HEK293 (cell line): ENCODE results near the gene NSD1.

ENCODE experiments used
- CTCF ChIA-PET: fragments of 350-600 bp; formaldehyde crosslinking; extraction: SDS; loops from one replicate; lab custom pipeline; 2021; ENCODE audit warnings: antibody characterized with exemption; lab: Yijun Ruan, JAX
- POLR2A ChIA-PET: fragments of 300-600 bp; formaldehyde crosslinking; extraction: SDS; loops from one replicate; lab custom pipeline; 2020; ENCODE audit warnings: antibody characterized with exemption, inconsistent platforms; lab: Yijun Ruan, JAX
- H3K27ac ChIP-seq: fragments of 200-500 bp; sonication (Bioruptor generic); 2 replicates; pipeline ENCODE4 v1.5.1; 2014; ENCODE audit warnings: low read depth, low read length, control low read depth, inconsistent platforms; ENCODE audit errors: extremely low read depth
- H3K36me3 ChIP-seq, 2 experiments: fragments of 200-500 bp in 1 of 2; sonication (Bioruptor generic) in 1 of 2; 1 replicate in 1 of 2; 2 replicates in 1 of 2; pipeline ENCODE4 v1.5.1; 2014 to 2017; ENCODE audit warnings: inconsistent platforms in 2 of 2, low read length in 2 of 2; ENCODE audit not compliant: control insufficient read depth in 2 of 2, insufficient read depth in 1 of 2
- H3K4me1 ChIP-seq: fragments of 200-500 bp; sonication (Bioruptor generic); 2 replicates; pipeline ENCODE4 v1.5.1; 2014; ENCODE audit warnings: mild to moderate bottlenecking, low read length, inconsistent platforms; ENCODE audit not compliant: control insufficient read depth, insufficient read depth
- H3K4me3 ChIP-seq: 2 replicates; pipeline ENCODE4 v1.5.1; 2011; ENCODE audit warnings: low read depth, mild to moderate bottlenecking, control low read depth, low read length, moderate library complexity
- H3K9me3 ChIP-seq: fragments of 200-500 bp; sonication (Bioruptor generic); 2 replicates; pipeline ENCODE4 v1.5.1; 2014; ENCODE audit warnings: low read depth, low read length, inconsistent platforms; ENCODE audit not compliant: control insufficient read depth, insufficient read depth
- BCL6B ChIP-seq: fragments of 450-650 bp; formaldehyde crosslinking; IDR thresholded peaks from 2 replicates; pipeline ENCODE4 v1.5.1; 2017; ENCODE audit warnings: missing biosample characterization, missing genetic modification characterization
- CTCF ChIP-seq: fragments of 450-650 bp; formaldehyde crosslinking; IDR thresholded peaks from 2 replicates; pipeline ENCODE4 v1.5.1; 2016; ENCODE audit warnings: missing biosample characterization, missing genetic modification characterization
- GLIS1 ChIP-seq: fragments of 450-650 bp; formaldehyde crosslinking; IDR thresholded peaks from 2 replicates; pipeline ENCODE4 v1.5.1; 2016; ENCODE audit warnings: missing biosample characterization, missing genetic modification characterization
- IKZF3 ChIP-seq: fragments of 450-650 bp; IDR thresholded peaks from 2 replicates; pipeline ENCODE4 v1.5.0; 2018; ENCODE audit warnings: missing biosample characterization, mild to moderate bottlenecking, missing genetic modification characterization, moderate library complexity
- KLF10 ChIP-seq: fragments of 450-650 bp; IDR thresholded peaks from 2 replicates; pipeline ENCODE4 v1.5.1; 2018; ENCODE audit warnings: missing biosample characterization, mild to moderate bottlenecking, missing genetic modification characterization
- MYNN ChIP-seq: fragments of 450-650 bp; formaldehyde crosslinking; IDR thresholded peaks from 2 replicates; pipeline ENCODE4 v1.5.1; 2016; ENCODE audit warnings: missing biosample characterization, missing genetic modification characterization, borderline replicate concordance
- SALL2 ChIP-seq: fragments of 450-650 bp; formaldehyde crosslinking; IDR thresholded peaks from 2 replicates; pipeline ENCODE4 v1.5.0; 2017; ENCODE audit warnings: missing biosample characterization, mild to moderate bottlenecking, missing genetic modification characterization, borderline replicate concordance
- SETDB1 ChIP-seq: IDR thresholded peaks from one replicate; pipeline ENCODE4 v1.6.1; 2017; ENCODE audit warnings: mild to moderate bottlenecking, low read length, moderate library complexity, mixed read lengths; ENCODE audit not compliant: insufficient read length
- SP3 ChIP-seq: fragments of 450-650 bp; formaldehyde crosslinking; IDR thresholded peaks from 2 replicates; pipeline ENCODE4 v1.5.1; 2016; ENCODE audit warnings: missing biosample characterization, missing genetic modification characterization
- YY2 ChIP-seq: fragments of 450-650 bp; formaldehyde crosslinking; IDR thresholded peaks from 2 replicates; pipeline ENCODE4 v1.5.1; 2016; ENCODE audit warnings: missing biosample characterization, missing genetic modification characterization
- ZBTB10 ChIP-seq: fragments of 450-650 bp; formaldehyde crosslinking; IDR thresholded peaks from 2 replicates; pipeline ENCODE4 v1.5.1; 2016; ENCODE audit warnings: missing biosample characterization, missing genetic modification characterization
- ZBTB17 ChIP-seq: fragments of 450-650 bp; formaldehyde crosslinking; IDR thresholded peaks from 2 replicates; pipeline ENCODE4 v1.5.1; 2016; ENCODE audit warnings: missing biosample characterization, missing genetic modification characterization
- ZNF132 ChIP-seq: fragments of 450-650 bp; formaldehyde crosslinking; IDR thresholded peaks from 2 replicates; pipeline ENCODE4 v1.5.1; 2017; ENCODE audit warnings: missing biosample characterization, missing genetic modification characterization, borderline replicate concordance
- ZNF175 ChIP-seq: fragments of 450-650 bp; formaldehyde crosslinking; IDR thresholded peaks from 2 replicates; pipeline ENCODE4 v1.5.1; 2016; ENCODE audit warnings: missing biosample characterization, missing genetic modification characterization
- ZNF2 ChIP-seq: fragments of 450-650 bp; formaldehyde crosslinking; IDR thresholded peaks from 2 replicates; pipeline ENCODE4 v1.5.1; 2016; ENCODE audit warnings: missing biosample characterization, missing genetic modification characterization
- ZNF202 ChIP-seq: fragments of 450-650 bp; formaldehyde crosslinking; IDR thresholded peaks from 2 replicates; pipeline ENCODE4 v1.5.1; 2016; ENCODE audit warnings: missing biosample characterization, missing genetic modification characterization, borderline replicate concordance
- ZNF239 ChIP-seq: fragments of 450-650 bp; formaldehyde crosslinking; IDR thresholded peaks from 2 replicates; pipeline ENCODE4 v1.5.1; 2016; ENCODE audit warnings: missing biosample characterization, missing genetic modification characterization
- ZNF26 ChIP-seq: fragments of 450-650 bp; formaldehyde crosslinking; IDR thresholded peaks from 2 replicates; pipeline ENCODE4 v1.5.1; 2016; ENCODE audit warnings: missing biosample characterization, missing genetic modification characterization
- ZNF280C ChIP-seq: fragments of 450-650 bp; formaldehyde crosslinking; IDR thresholded peaks from 2 replicates; pipeline ENCODE4 v1.5.1; 2016; ENCODE audit warnings: missing biosample characterization, missing genetic modification characterization
- ZNF324 ChIP-seq: fragments of 450-650 bp; formaldehyde crosslinking; IDR thresholded peaks from 2 replicates; pipeline ENCODE4 v1.5.1; 2016; ENCODE audit warnings: missing biosample characterization, missing genetic modification characterization
- ZNF335 ChIP-seq: fragments of 450-650 bp; formaldehyde crosslinking; conservative IDR thresholded peaks from 2 replicates; pipeline ENCODE4 v1.5.1; 2016; ENCODE audit warnings: missing biosample characterization, missing genetic modification characterization
- ZNF404 ChIP-seq: fragments of 450-650 bp; formaldehyde crosslinking; IDR thresholded peaks from 2 replicates; pipeline ENCODE4 v1.5.1; 2017; ENCODE audit warnings: missing biosample characterization, missing genetic modification characterization
- ZNF514 ChIP-seq: fragments of 450-650 bp; formaldehyde crosslinking; IDR thresholded peaks from 2 replicates; pipeline ENCODE4 v1.5.1; 2016; ENCODE audit warnings: missing biosample characterization, missing genetic modification characterization
- ZNF585B ChIP-seq: fragments of 450-650 bp; formaldehyde crosslinking; IDR thresholded peaks from 2 replicates; pipeline ENCODE4 v1.5.1; 2016; ENCODE audit warnings: missing biosample characterization, missing genetic modification characterization
- ZNF776 ChIP-seq: fragments of 450-650 bp; formaldehyde crosslinking; IDR thresholded peaks from 2 replicates; pipeline ENCODE4 v1.5.0; 2017; ENCODE audit warnings: missing biosample characterization, missing genetic modification characterization, borderline replicate concordance
- ZNF830 ChIP-seq: fragments of 450-650 bp; IDR thresholded peaks from 2 replicates; pipeline ENCODE4 v1.5.0; 2018; ENCODE audit warnings: missing biosample characterization, missing genetic modification characterization, low read depth, mild to moderate bottlenecking, moderate library complexity
- ZXDB ChIP-seq: fragments of 450-650 bp; formaldehyde crosslinking; IDR thresholded peaks from 2 replicates; pipeline ENCODE4 v1.5.1; 2016; ENCODE audit warnings: missing biosample characterization, missing genetic modification characterization

The NSD1 gene

GRCh38 chr5:177249761-177250537, 116.4 kb downstream of the NSD1 start:
- Histone ChIP-seq H3K4me1 (no peaks in the 10 kb centered on the region), H3K36me3 (peaks cover 71 to 79% of the 10 kb centered on the region in 2 experiments), H3K27ac (no peak overlapping the region), H3K4me3 (no peak overlapping the region)
- CTCF ChIA-PET, result interaction anchor here (1.3 kb wide), 1 partner anchor 135 kb away, joined by 3 read pairs; no protein-coding TSS in a partner anchor
- POLR2A ChIA-PET, result no interaction called here
- no peak for TF ChIP-seq ZNF280C (tag by site-specific recombination)
- TF ChIP-seq GLIS1 (tag by site-specific recombination), result peak; percentile 58
- TF ChIP-seq CTCF (tag by site-specific recombination), result no peak
- no peak for TF ChIP-seq ZNF585B (tag by site-specific recombination)
- TF ChIP-seq BCL6B (tag by site-specific recombination), result no peak
- TF ChIP-seq ZNF26 (tag by site-specific recombination), result no peak
- TF ChIP-seq ZNF324 (tag by site-specific recombination), result no peak
- TF ChIP-seq ZNF132 (tag by site-specific recombination), result no peak
- TF ChIP-seq ZNF175 (tag by site-specific recombination), result no peak
- no peak for TF ChIP-seq ZXDB (tag by site-specific recombination)
- TF ChIP-seq IKZF3, result no peak
- 0 out of 2 replicates have a peak, but pooled peaks have one; percentile 0 for TF ChIP-seq ZNF202
- no peak for TF ChIP-seq ZNF514 (tag by site-specific recombination)
- no peak for TF ChIP-seq ZBTB17
- TF ChIP-seq ZNF404, result no peak
- TF ChIP-seq, all 188 proteins: peak for 2
- no peaks in the 10 kb centered on the region for H3K9me3 ChIP-seq

GRCh38 chr5:177253252-177253651, 119.7 kb downstream of the NSD1 start:
- peaks cover 62 to 83% of the 10 kb centered on the region in 2 experiments for H3K36me3 ChIP-seq
- ChIA-PET POLR2A (no interaction called here), CTCF (interaction anchor here (1.0 to 2.7 kb wide), 2 partner anchors 141 to 181 kb away, joined by 3 to 9 read pairs; no protein-coding TSS in a partner anchor)
- H3K27ac ChIP-seq, result no peak overlapping the region
- H3K4me1 ChIP-seq, result no peaks in the 10 kb centered on the region
- no peaks in the 10 kb centered on the region for H3K9me3 ChIP-seq
- H3K4me3 ChIP-seq, result no peak overlapping the region
- TF ChIP-seq ZNF830 (tag by site-specific recombination), result no peak
- no peak for TF ChIP-seq YY2 (tag by site-specific recombination)
- TF ChIP-seq ZNF2 (tag by site-specific recombination), result no peak
- no peak for TF ChIP-seq SALL2 (tag by site-specific recombination)
- no peak for TF ChIP-seq SP3 (tag by site-specific recombination)
- no peak for TF ChIP-seq ZNF776 (tag by site-specific recombination)
- TF ChIP-seq ZNF335, result no peak
- no peak for TF ChIP-seq MYNN
- no peak for TF ChIP-seq SETDB1
- no peak for TF ChIP-seq KLF10 (tag by site-specific recombination)
- TF ChIP-seq ZBTB10 (tag by site-specific recombination), result no peak
- TF ChIP-seq ZNF239 (tag by site-specific recombination), result no peak
